T-cell (primary cell): ENCODE results near the gene LYVE1. TPM values are rescaled to one million over a fixed set of nuclear protein-coding genes. Genes with fewer than 3 reads are reported as not detected.

Experiments
- ATAC-seq, 4 experiments: fragments of 200-7000 bp in 3 of 4; fragments of 150-1000 bp in 1 of 4; cut with Tn5 transposase; replicated peaks in 1 of 4; 1 replicate in 3 of 4; 2 replicates in 1 of 4; pipeline ENCODE4 v1.10.0; 2021; ENCODE audit warnings: moderate library complexity in 3 of 4, mild to moderate bottlenecking in 2 of 4, moderate number of reproducible peaks in 1 of 4
- CTCF ChIA-PET, 2 donors: fragments of 300-600 bp; sonication (Branson Sonifier 250); formaldehyde crosslinking; loops; one replicate each; lab custom pipeline; 2022; ENCODE audit warnings: antibody characterized with exemption in 2 of 2; lab: Charles Lee
- POLR2A ChIA-PET, 2 donors: fragments of 300-600 bp; sonication (Branson Sonifier 250); formaldehyde crosslinking; loops; one replicate each; lab custom pipeline; 2022; ENCODE audit warnings: antibody characterized with exemption in 2 of 2; lab: Charles Lee
- DNase-seq, 35 experiments: peaks; one replicate each; pipeline versions ENCODE4 v3.0.0 to v3.0.0-alpha.2; 2013 to 2023
- H3K27ac ChIP-seq: one replicate; pipeline ENCODE4 v1.5.1; 2013; ENCODE audit warnings: low read length
- H3K27me3 ChIP-seq, 2 experiments: replicated peaks in 1 of 2; 1 replicate in 1 of 2; 2 replicates in 1 of 2; pipeline versions ENCODE4 v1.6.1 to v1.7.0; 2013; ENCODE audit warnings: low read length in 1 of 2, mixed read lengths in 1 of 2; ENCODE audit not compliant: control insufficient read depth in 2 of 2, insufficient read depth in 2 of 2; ENCODE audit errors: extremely low read depth in 1 of 2
- H3K36me3 ChIP-seq, 2 donors: 1 replicate in 1 of 2; 2 replicates in 1 of 2; pipeline versions ENCODE4 v1.6.1 to v1.7.0; 2013; ENCODE audit warnings: low read length in 1 of 2; ENCODE audit not compliant: control insufficient read depth in 2 of 2, insufficient read depth in 1 of 2; ENCODE audit errors: extremely low read depth in 1 of 2
- H3K4me1 ChIP-seq, 2 experiments: 1 replicate in 1 of 2; 2 replicates in 1 of 2; pipeline versions ENCODE4 v1.6.1 to v1.7.0; 2013; ENCODE audit warnings: low read length in 2 of 2, mixed read lengths in 1 of 2; ENCODE audit not compliant: insufficient read depth in 2 of 2, control insufficient read depth in 1 of 2; ENCODE audit errors: extremely low read depth in 1 of 2
- H3K4me3 ChIP-seq, 2 donors: 1 replicate in 1 of 2; 2 replicates in 1 of 2; pipeline versions ENCODE4 v1.5.1 to v1.7.0; 2013; ENCODE audit warnings: mild to moderate bottlenecking in 2 of 2, low read length in 1 of 2, moderate library complexity in 1 of 2; ENCODE audit not compliant: control insufficient read depth in 1 of 2; ENCODE audit errors: extremely low read depth in 1 of 2
- H3K9me3 ChIP-seq: 2 replicates; pipeline ENCODE4 v1.7.0; 2013
- H3K27ac Mint-ChIP-seq, 2 donors: one replicate each; pipeline ENCODE4 v1.8.0; 2020 to 2021; ENCODE audit warnings: mild to moderate bottlenecking in 2 of 2, mixed read lengths in 2 of 2
- H3K27me3 Mint-ChIP-seq, 2 donors: one replicate each; pipeline ENCODE4 v1.8.0; 2021 to 2022; ENCODE audit warnings: mixed read lengths in 2 of 2
- H3K36me3 Mint-ChIP-seq: one replicate; pipeline ENCODE4 v1.8.0; 2021; ENCODE audit warnings: mixed read lengths
- H3K4me1 Mint-ChIP-seq, 3 donors: one replicate each; pipeline ENCODE4 v1.8.0; 2020 to 2022; ENCODE audit warnings: mixed read lengths in 3 of 3, mild to moderate bottlenecking in 1 of 3
- H3K4me3 Mint-ChIP-seq, 3 donors: one replicate each; pipeline ENCODE4 v1.8.0; 2020 to 2022; ENCODE audit warnings: mild to moderate bottlenecking in 3 of 3, mixed read lengths in 3 of 3, moderate library complexity in 3 of 3
- H3K9me3 Mint-ChIP-seq, 3 donors: one replicate each; pipeline ENCODE4 v1.8.0; 2020 to 2022; ENCODE audit warnings: mixed read lengths in 3 of 3
- WGBS: methylation state at CpG from one replicate; pipeline ENCODE4 v1.1.5; 2013; ENCODE audit warnings: missing lambda C conversion rate; ENCODE audit not compliant: insufficient coverage; 5-methylcytosine and 5-hydroxymethylcytosine counted together
- total RNA-seq, 35 experiments: library from RNA in 6 of 35; stranded (reverse) in 6 of 35; fragments of 120-200 nt in 1 of 35; gene quantifications; one replicate each; pipeline versions ENCODE4 v1.2.1 to v1.2.4 and lab custom pipeline; 2013 to 2026

LYVE1 gene
- total RNA-seq, 5 donors from 2014 or later (not counting 1 experiment from before 2014, with no cell fraction given), result 0.33 to 0.61 (median 0.38) TPM; not detected in 2

GRCh38 chr11:10522276-10522675 is 46.2 kb downstream of the LYVE1 start:
- H3K36me3 Mint-ChIP-seq, result peaks cover 48% of the 10 kb centered on the region
- CTCF ChIA-PET, result no interaction called here
- H3K4me3 ChIP-seq, result no peak overlapping the region
- DNase-seq, result no peak
- no CpG with 5 or more reads among the region's 1 CpG for WGBS
- H3K9me3 Mint-ChIP-seq, result no peaks in the 10 kb centered on the region
- H3K4me1 ChIP-seq, result no peaks in the 10 kb centered on the region
- H3K4me3 Mint-ChIP-seq, result no peak overlapping the region
- no peaks in the 10 kb centered on the region for H3K27me3 Mint-ChIP-seq
- H3K4me1 Mint-ChIP-seq, result peaks cover 6 to 15% (median 9%) of the 10 kb centered on the region in 3 donors
- POLR2A ChIA-PET, result interaction anchor here in 1 of 2 donors (0.5 kb wide), 1 partner anchor 69 kb away, joined by 3 read pairs; no protein-coding TSS in a partner anchor
- ATAC-seq, result no peak
- H3K27ac ChIP-seq, result no peak overlapping the region
- no peaks in the 10 kb centered on the region for H3K27me3 ChIP-seq
- no peak overlapping the region for H3K27ac Mint-ChIP-seq
- H3K9me3 ChIP-seq, result no peaks in the 10 kb centered on the region
- peaks cover 0 to 41% of the 10 kb centered on the region in 2 donors for H3K36me3 ChIP-seq

GRCh38 chr11:10520562-10520961 is 47.9 kb downstream of the LYVE1 start:
- no peak overlapping the region for H3K27ac Mint-ChIP-seq
- no peak overlapping the region for H3K4me3 ChIP-seq
- H3K4me1 ChIP-seq, result no peaks in the 10 kb centered on the region
- ChIA-PET CTCF (interaction anchor here in 1 of 2 donors (0.8 kb wide), 1 partner anchor 10 kb away, joined by 8 read pairs; no protein-coding TSS in a partner anchor), POLR2A (interaction anchor here in 1 of 2 donors (1.0 kb wide), 1 partner anchor 20 kb away, joined by 3 read pairs; no protein-coding TSS in a partner anchor)
- H3K36me3 Mint-ChIP-seq, result peaks cover 44% of the 10 kb centered on the region
- no peaks in the 10 kb centered on the region for H3K27me3 ChIP-seq
- no peaks in the 10 kb centered on the region for H3K27me3 Mint-ChIP-seq
- WGBS, result no CpG with 5 or more reads among the region's 2 CpGs
- no peak overlapping the region for H3K4me3 Mint-ChIP-seq
- H3K9me3 Mint-ChIP-seq, result no peaks in the 10 kb centered on the region
- H3K4me1 Mint-ChIP-seq, result peaks cover 0 to 6% (median 0%) of the 10 kb centered on the region in 3 donors
- H3K27ac ChIP-seq, result no peak overlapping the region
- H3K36me3 ChIP-seq, result peaks cover 0 to 42% of the 10 kb centered on the region in 2 donors
- ATAC-seq (no peak), DNase-seq (no peak)
- H3K9me3 ChIP-seq, result no peaks in the 10 kb centered on the region

GRCh38 chr11:10519630-10520029 is 48.8 kb downstream of the LYVE1 start:
- POLR2A ChIA-PET, result interaction anchor here in 1 of 2 donors (1.0 kb wide), 1 partner anchor 21 kb away, joined by 3 read pairs; no protein-coding TSS in a partner anchor
- H3K36me3 ChIP-seq, result peaks cover 0 to 44% of the 10 kb centered on the region in 2 donors

GRCh38 chr11:10518891-10519290 is 49.6 kb downstream of the LYVE1 start:
- POLR2A ChIA-PET, result interaction anchor here in 1 of 2 donors (0.6 kb wide), 1 partner anchor 28 kb away, joined by 4 read pairs; no protein-coding TSS in a partner anchor
- H3K27ac Mint-ChIP-seq, result no peak overlapping the region

More at GRCh38 chr11:10519630-10520029, 48.8 kb downstream of the LYVE1 start:
- H3K9me3 Mint-ChIP-seq, result no peaks in the 10 kb centered on the region
- DNase-seq (no peak), ATAC-seq (no peak)
- H3K27me3 Mint-ChIP-seq, result no peaks in the 10 kb centered on the region
- H3K27me3 ChIP-seq, result no peaks in the 10 kb centered on the region
- H3K4me3 Mint-ChIP-seq, result no peak overlapping the region
- no peaks in the 10 kb centered on the region for H3K9me3 ChIP-seq
- no peak overlapping the region for H3K4me3 ChIP-seq
- H3K4me1 ChIP-seq, result no peaks in the 10 kb centered on the region
- H3K4me1 Mint-ChIP-seq, result peaks cover 0 to 8% (median 0%) of the 10 kb centered on the region in 3 donors
- H3K27ac Mint-ChIP-seq, result no peak overlapping the region
- no CpG with 5 or more reads among the region's 2 CpGs for WGBS
- CTCF ChIA-PET, result interaction anchor here in 1 of 2 donors (0.6 to 0.9 kb wide), 2 partner anchors 22 to 922 kb away, joined by 3 read pairs; no protein-coding TSS in a partner anchor
- H3K36me3 Mint-ChIP-seq, result peaks cover 40% of the 10 kb centered on the region
- no peak overlapping the region for H3K27ac ChIP-seq

GRCh38 chr11:10518123-10518522 is 50.3 kb downstream of the LYVE1 start:
- Mint-ChIP-seq H3K27me3 (no peaks in the 10 kb centered on the region), H3K9me3 (no peaks in the 10 kb centered on the region), H3K4me1 (peaks cover 0 to 6% (median 0%) of the 10 kb centered on the region in 3 donors), H3K4me3 (no peak overlapping the region), H3K27ac (no peak overlapping the region), H3K36me3 (peaks cover 35% of the 10 kb centered on the region)
- CTCF ChIA-PET, result no interaction called here
- DNase-seq, result no peak
- POLR2A ChIA-PET, result no interaction called here
- H3K9me3 ChIP-seq, result no peaks in the 10 kb centered on the region
- no peak overlapping the region for H3K27ac ChIP-seq
- no peaks in the 10 kb centered on the region for H3K27me3 ChIP-seq
- H3K4me1 ChIP-seq, result no peaks in the 10 kb centered on the region
- H3K36me3 ChIP-seq, result peaks cover 0 to 33% of the 10 kb centered on the region in 2 donors
- H3K4me3 ChIP-seq, result no peak overlapping the region
- ATAC-seq, result no peak

More at GRCh38 chr11:10518891-10519290, 49.6 kb downstream of the LYVE1 start:
- H3K9me3 ChIP-seq, result no peaks in the 10 kb centered on the region
- H3K4me3 ChIP-seq, result no peak overlapping the region
- CTCF ChIA-PET, result no interaction called here
- Mint-ChIP-seq H3K9me3 (no peaks in the 10 kb centered on the region), H3K4me3 (no peak overlapping the region), H3K27me3 (no peaks in the 10 kb centered on the region), H3K36me3 (peaks cover 41% of the 10 kb centered on the region), H3K4me1 (peaks cover 0 to 8% (median 0%) of the 10 kb centered on the region in 3 donors)
- H3K27ac ChIP-seq, result no peak overlapping the region
- H3K27me3 ChIP-seq, result no peaks in the 10 kb centered on the region
- ATAC-seq (no peak), DNase-seq (no peak)
- peaks cover 0 to 39% of the 10 kb centered on the region in 2 donors for H3K36me3 ChIP-seq
- WGBS, result 90% methylated on average over 2 of the region's 2 CpGs
- no peaks in the 10 kb centered on the region for H3K4me1 ChIP-seq

- ATAC-seq (no peak), DNase-seq (no peak)
- Mint-ChIP-seq H3K4me3 (no peak overlapping the region), H3K9me3 (no peaks in the 10 kb centered on the region), H3K27ac (peak overlapping the region in 1 of 2 donors; percentile 75), H3K4me1 (peaks cover 0 to 3% (median 0%) of the 10 kb centered on the region in 3 donors), H3K36me3 (peaks cover 35% of the 10 kb centered on the region), H3K27me3 (no peaks in the 10 kb centered on the region)
- Histone ChIP-seq H3K4me3 (no peak overlapping the region), H3K27me3 (no peaks in the 10 kb centered on the region), H3K27ac (no peak overlapping the region), H3K36me3 (peaks cover 6 to 17% of the 10 kb centered on the region in 2 donors), H3K9me3 (no peaks in the 10 kb centered on the region), H3K4me1 (no peaks in the 10 kb centered on the region)
- POLR2A ChIA-PET, result no interaction called here
- CTCF ChIA-PET, result no interaction called here
- WGBS, result no CpG with 5 or more reads among the region's 3 CpGs
Measured at GRCh38 chr11:10515418-10515817, 53.0 kb downstream of the LYVE1 start.
